ENCODE results near the gene TP53BP2. TPM values are rescaled to one million over a fixed set of nuclear protein-coding genes. Genes with fewer than 3 reads are reported as not detected.
"Not testable (repeated sequence)": the region's sequence is repeated elsewhere in the genome, so short reads cannot be mapped to it uniquely, and the experiment has no call there.

The TP53BP2 gene
- total RNA-seq: 10 to 100 TPM; 33.9 to 73.2 (median 52.3) TPM

DNA sequence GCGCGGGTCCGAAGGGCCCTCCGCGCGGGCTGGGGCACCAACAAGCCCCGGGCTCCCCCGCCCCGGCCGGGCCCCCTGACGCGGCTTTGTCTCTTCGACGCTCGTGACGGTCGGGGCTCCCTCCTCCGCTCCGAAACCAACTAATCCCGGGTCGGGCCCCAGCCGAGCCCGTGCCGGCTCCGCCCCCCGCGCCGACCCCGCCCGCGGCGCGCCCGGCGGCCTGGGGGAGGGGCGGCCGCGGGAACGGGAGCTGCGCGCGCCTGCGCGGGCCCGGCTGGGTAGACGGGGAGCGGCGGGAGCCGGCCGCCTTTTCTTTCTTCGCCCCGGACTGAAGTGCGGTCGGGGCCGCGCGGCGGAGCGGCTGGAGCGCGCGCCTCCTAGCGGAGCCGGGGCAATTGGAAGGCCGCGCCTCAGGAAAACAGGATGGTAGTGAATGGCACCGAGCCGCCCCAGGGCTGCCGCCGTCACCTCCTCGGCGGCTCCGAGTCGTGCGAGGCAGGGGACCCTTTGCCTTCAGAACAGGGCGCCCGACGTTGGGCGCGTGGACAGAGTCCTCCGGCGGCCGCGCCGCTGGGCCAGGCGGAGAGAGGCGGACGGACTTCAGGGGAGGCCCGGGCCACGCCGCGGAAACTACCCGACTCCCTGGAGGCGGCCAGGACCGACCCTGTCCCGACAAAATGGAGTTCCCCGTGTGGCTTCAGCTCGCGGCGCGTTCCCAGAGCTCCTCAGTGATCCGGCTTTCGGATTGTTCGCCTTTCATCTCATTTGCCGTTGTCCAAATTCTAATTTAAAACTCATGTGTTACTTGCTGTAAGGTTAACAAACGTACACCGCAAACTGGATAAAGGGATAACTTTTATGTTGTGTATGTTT is at the start of gene TP53BP2:
TP53BP2 (minus strand) TSS at position 138 of the 873 bp plus-strand sequence. CDS start 267 bp downstream, outside the sequence.
- TF ChIP-seq CTCF (IDR thresholded peaks at IDR 0.05): peak; percentile 71 to 96 (median 90)
- peak; percentile 83 to 87 for TF ChIP-seq POLR2A (IDR thresholded peaks at IDR 0.05)
- peak in 1 of 2 donors; percentile 91 for TF ChIP-seq EP300 (IDR thresholded peaks at IDR 0.05)
- H3K27me3 ChIP-seq: no peaks in the 10 kb centered on the region
- peak within 1 kb of the TSS; percentile 98 to 100 (median 99) for H3K27ac ChIP-seq
- H3K36me3 ChIP-seq: no peaks in the 10 kb centered on the region
- H3K4me1 ChIP-seq: peaks cover 5 to 49% (median 30%) of the 10 kb centered on the region in 4 donors
- DNase-seq (ENCODE audit: low spot score in 2 of 2): peak; percentile 71 to 75
- peak within 1 kb of the TSS; percentile 77 to 92 (median 88) for H3K4me3 ChIP-seq
- 1 to 3% methylated on average over 19 to 42 of the region's 107 CpGs for WGBS, 2 donors
- no peaks in the 10 kb centered on the region for H3K9me3 ChIP-seq

GRCh38 chr1:223890494-223890893 is 44.7 kb upstream of the TP53BP2 start:
- H3K27ac ChIP-seq; H3K9me3 ChIP-seq; H3K4me3 ChIP-seq; H3K4me1 ChIP-seq; DNase-seq (ENCODE audit: low spot score in 2 of 2); H3K36me3 ChIP-seq; H3K27me3 ChIP-seq: not testable (repeated sequence)
- 58% methylated on average over 4 of the region's 7 CpGs for WGBS, 2 donors

DNA sequence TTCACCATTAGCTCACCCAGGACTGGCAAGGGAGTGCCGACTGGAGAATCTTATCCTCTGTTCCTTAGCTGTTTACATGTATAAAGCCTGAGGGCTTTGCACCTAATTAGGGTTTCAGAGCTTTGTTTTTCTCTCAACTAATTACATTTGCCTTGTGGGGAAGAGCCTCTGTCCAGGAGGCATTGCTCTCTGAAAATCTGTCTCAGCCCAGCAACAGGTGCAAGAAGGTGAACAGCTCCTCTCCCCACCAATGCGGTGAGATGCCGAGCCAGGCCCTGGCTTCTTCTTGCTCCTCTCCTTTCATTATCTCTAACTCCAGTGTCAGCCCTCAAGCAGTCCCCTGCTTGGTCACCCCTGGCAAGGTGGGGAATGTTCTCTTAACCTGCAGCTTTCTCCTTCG is 43.6 kb upstream of the TP53BP2 start:
- H3K4me3 ChIP-seq; H3K36me3 ChIP-seq; H3K9me3 ChIP-seq; H3K27me3 ChIP-seq; DNase-seq (ENCODE audit: low spot score in 2 of 2); H3K27ac ChIP-seq; H3K4me1 ChIP-seq: not testable (repeated sequence)
- WGBS, 2 donors: 74 to 79% methylated on average over 4 of the region's 4 CpGs

GRCh38 chr1:223887747-223888418 is 42.1 kb upstream of the TP53BP2 start:
- Histone ChIP-seq H3K36me3 (no peaks in the 10 kb centered on the region), H3K9me3 (no peaks in the 10 kb centered on the region), H3K27me3 (no peaks in the 10 kb centered on the region), H3K4me1 (no peaks in the 10 kb centered on the region), H3K4me3 (no peak overlapping the region), H3K27ac (no peak overlapping the region)
- TF ChIP-seq EP300 (IDR thresholded peaks at IDR 0.05) (no peak), CTCF (IDR thresholded peaks at IDR 0.05) (no peak), POLR2A (IDR thresholded peaks at IDR 0.05) (no peak)
- 56 to 61% methylated on average over 12 of the region's 12 CpGs for WGBS, 2 donors
- no peak for DNase-seq (ENCODE audit: low spot score in 2 of 2)

DNA sequence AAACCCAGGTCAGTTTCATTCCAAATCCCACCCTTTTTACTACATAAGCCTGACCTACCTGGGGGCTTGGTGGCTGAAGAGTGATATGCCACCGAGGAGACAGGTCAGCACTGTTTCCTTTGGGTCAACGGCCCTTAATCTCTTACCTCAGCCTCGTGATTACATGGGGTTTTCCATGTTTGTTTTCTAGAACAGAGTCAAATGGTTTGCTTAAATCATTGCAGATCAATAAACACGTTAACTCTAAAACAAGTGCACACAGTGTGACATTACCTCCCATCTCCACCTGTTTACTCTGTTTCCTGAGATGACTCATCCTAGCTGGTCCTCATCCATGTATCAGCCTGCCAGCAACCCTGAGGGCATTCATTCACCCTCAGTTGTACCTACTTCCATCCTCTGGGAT is 40.8 kb upstream of the TP53BP2 start:
- no peaks in the 10 kb centered on the region for H3K27me3 ChIP-seq
- WGBS, 2 donors: 67% methylated on average over 4 of the region's 4 CpGs
- DNase-seq (ENCODE audit: low spot score in 2 of 2): no peak
- no peaks in the 10 kb centered on the region for H3K9me3 ChIP-seq
- H3K4me1 ChIP-seq: no peaks in the 10 kb centered on the region
- TF ChIP-seq CTCF (IDR thresholded peaks at IDR 0.05) (no peak), EP300 (IDR thresholded peaks at IDR 0.05) (no peak), POLR2A (IDR thresholded peaks at IDR 0.05) (no peak)
- no peak overlapping the region for H3K27ac ChIP-seq
- H3K36me3 ChIP-seq: no peaks in the 10 kb centered on the region
- H3K4me3 ChIP-seq: no peak overlapping the region

DNA sequence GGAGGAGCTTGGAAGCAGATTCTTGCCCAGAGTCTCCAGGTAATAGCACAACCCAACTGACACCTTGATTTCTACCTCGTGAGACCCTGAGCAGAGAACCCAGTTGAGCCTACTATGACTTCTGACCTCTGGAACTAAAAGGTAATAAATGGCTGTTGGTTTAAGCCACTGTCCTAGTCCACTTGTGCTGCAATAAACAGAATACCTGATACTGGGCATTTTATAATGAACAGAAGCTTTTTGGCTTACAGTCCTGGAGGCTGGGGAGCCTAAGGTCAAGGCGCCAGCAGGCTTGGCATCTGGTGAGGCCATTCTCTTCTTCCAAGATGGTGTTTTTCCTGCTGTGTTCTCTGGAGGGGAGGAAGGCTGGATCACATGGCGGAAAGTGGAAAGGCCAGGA is 39.9 kb upstream of the TP53BP2 start:
- no peaks in the 10 kb centered on the region for H3K27me3 ChIP-seq
- DNase-seq (ENCODE audit: low spot score in 2 of 2): no peak
- TF ChIP-seq EP300 (IDR thresholded peaks at IDR 0.05) (no peak), POLR2A (IDR thresholded peaks at IDR 0.05) (no peak), CTCF (IDR thresholded peaks at IDR 0.05) (no peak)
- H3K27ac ChIP-seq: no peak overlapping the region
- no peaks in the 10 kb centered on the region for H3K36me3 ChIP-seq
- no peak overlapping the region for H3K4me3 ChIP-seq
- H3K4me1 ChIP-seq: no peaks in the 10 kb centered on the region
- H3K9me3 ChIP-seq: no peaks in the 10 kb centered on the region
- WGBS, 2 donors: 91 to 95% methylated on average over 3 of the region's 3 CpGs
